GM21526 (cell line): ENCODE data around the gene PRKN.

Experiments
- ATAC-seq: cut with Tn5 transposase; IDR thresholded peaks from one replicate; pipeline ENCODE4 v1.9.1; 2021; ENCODE audit warnings: moderate library complexity; ENCODE audit not compliant: unreplicated experiment, low FRiP score

Gene PRKN

GRCh38 chr6:162711376-162711775, 16.2 kb downstream of the PRKN start:
- ATAC-seq, result no peak

- no peak for ATAC-seq
Observed at GRCh38 chr6:162710936-162711335, 16.6 kb downstream of the PRKN start.

GRCh38 chr6:162710419-162710818, 17.1 kb downstream of the PRKN start:
- no peak for ATAC-seq

- no peak for ATAC-seq
Observed at GRCh38 chr6:162709431-162709830, 18.1 kb downstream of the PRKN start.

GRCh38 chr6:162708971-162709370, 18.6 kb downstream of the PRKN start:
- no peak for ATAC-seq

- ATAC-seq, result no peak
Observed at GRCh38 chr6:162706232-162706631, 21.3 kb downstream of the PRKN start.

- no peak for ATAC-seq
Observed at GRCh38 chr6:162705736-162706135, 21.8 kb downstream of the PRKN start.

- no peak for ATAC-seq
Observed at GRCh38 chr6:162704001-162704400, 23.6 kb downstream of the PRKN start.

GRCh38 chr6:162702446-162702845, 25.1 kb downstream of the PRKN start:
- ATAC-seq, result no peak

- ATAC-seq, result no peak
Observed at GRCh38 chr6:162701551-162701950, 26.0 kb downstream of the PRKN start.

- no peak for ATAC-seq
Observed at GRCh38 chr6:162700966-162701365, 26.6 kb downstream of the PRKN start.

GRCh38 chr6:162699961-162700360, 27.6 kb downstream of the PRKN start:
- no peak for ATAC-seq

GRCh38 chr6:162698440-162698839, 29.1 kb downstream of the PRKN start:
- no peak for ATAC-seq

- no peak for ATAC-seq
Observed at GRCh38 chr6:162697872-162698403, 29.6 kb downstream of the PRKN start.

GRCh38 chr6:162690158-162690557, 37.4 kb downstream of the PRKN start:
- no peak for ATAC-seq

- no peak for ATAC-seq
Observed at GRCh38 chr6:162688751-162689345, 38.7 kb downstream of the PRKN start.

GRCh38 chr6:162685586-162685985, 42.0 kb downstream of the PRKN start:
- ATAC-seq, result no peak

GRCh38 chr6:162684961-162685360, 42.6 kb downstream of the PRKN start:
- no peak for ATAC-seq

GRCh38 chr6:162684052-162684451, 43.5 kb downstream of the PRKN start:
- ATAC-seq, result no peak

- ATAC-seq, result no peak
Observed at GRCh38 chr6:162683135-162683534, 44.4 kb downstream of the PRKN start.

- ATAC-seq, result no peak
Observed at GRCh38 chr6:162681447-162681846, 46.1 kb downstream of the PRKN start.

GRCh38 chr6:162680871-162681270, 46.7 kb downstream of the PRKN start:
- no peak for ATAC-seq

- no peak for ATAC-seq
Observed at GRCh38 chr6:162680367-162680766, 47.2 kb downstream of the PRKN start.
